ENCODE results near the gene ANKRD53.

Gene ANKRD53

DNA sequence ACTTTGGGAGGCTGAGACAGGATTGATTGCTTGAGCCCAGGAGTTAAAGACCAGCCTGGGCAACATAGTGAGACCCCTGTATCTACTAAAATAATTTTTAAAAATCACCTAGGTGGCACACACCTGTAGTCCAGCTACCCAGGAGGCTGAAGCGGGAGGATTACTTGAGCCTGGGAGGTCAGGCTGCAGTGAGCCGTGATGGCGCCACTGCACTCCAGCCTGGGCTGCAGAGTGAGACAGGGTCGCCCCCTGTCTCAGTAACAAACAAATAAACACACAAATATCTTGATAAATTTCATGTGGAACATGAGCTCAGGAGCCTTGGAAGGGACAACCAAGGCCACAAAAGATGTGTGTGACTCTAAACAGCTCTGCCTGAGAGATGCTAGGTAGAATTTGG is 11.7 kb upstream of the ANKRD53 start:
- DNase-seq: no peak

DNA sequence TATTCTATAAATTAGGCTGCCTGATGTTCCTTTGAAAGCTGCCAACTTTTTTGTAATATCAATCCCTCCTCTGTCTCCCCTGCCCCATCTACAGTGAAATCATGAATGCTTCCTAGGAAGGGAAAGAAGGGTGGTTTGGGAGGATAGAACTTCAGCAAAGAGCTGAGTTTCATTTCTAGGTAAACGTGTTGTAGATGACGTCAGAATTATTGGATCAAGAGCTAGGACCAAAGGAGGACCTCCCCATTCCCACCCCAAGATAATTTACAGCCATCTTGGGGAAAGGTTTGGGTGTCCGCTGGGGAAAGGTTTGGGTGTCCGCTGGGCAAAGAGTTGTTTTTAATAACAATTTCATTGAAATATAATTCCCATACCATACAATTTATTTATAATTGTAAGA is 11.2 kb upstream of the ANKRD53 start:
- no peak for DNase-seq

- DNase-seq: no peak
Measured at GRCh38 chr2:70974592-70974991, 3.8 kb upstream of the ANKRD53 start.

DNA sequence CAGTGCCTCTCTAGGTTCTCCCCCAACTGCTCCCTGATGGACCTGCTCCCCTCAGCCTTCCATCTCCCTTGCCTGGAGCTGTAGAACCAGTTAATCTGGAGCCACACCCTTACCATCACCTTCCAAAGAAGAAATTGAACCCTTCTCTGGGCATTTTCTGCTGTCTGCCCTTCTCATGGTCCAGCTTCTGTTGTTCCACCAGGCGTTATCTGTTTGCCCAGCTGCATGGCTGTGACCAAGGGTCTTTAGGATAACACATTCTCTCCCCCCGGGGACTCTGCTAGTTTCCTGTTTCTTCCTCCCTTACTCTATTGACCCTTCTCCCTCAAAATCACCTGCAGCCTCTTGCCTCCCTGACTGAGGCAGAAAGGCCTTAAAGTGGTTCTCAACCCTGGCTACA is 3.2 kb upstream of the ANKRD53 start:
- DNase-seq: no peak

- DNase-seq: no peak
Measured at GRCh38 chr2:70977605-70978205, 725 bp upstream of the ANKRD53 start.

DNA sequence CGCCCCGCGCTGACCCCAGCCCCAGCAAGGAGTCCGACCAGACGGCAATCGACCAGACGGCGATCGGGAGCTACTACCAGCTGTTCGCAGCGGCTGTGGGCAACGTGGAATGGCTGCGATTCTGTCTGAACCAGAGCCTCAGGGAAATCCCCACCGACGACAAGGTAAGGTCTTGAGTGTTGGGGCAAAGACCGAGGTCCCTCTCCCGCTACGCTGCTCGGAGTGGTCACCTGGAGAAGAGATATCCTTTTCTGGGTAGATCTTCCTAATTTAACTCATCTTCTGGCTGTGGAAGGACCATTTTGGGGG is 704 bp downstream of the ANKRD53 start:
- no peak for DNase-seq

GRCh38 chr2:70979626-70980025 is 1.2 kb downstream of the ANKRD53 start:
- no peak for DNase-seq

- no peak for DNase-seq
Measured at GRCh38 chr2:70981421-70981820, 3.0 kb downstream of the ANKRD53 start.

DNA sequence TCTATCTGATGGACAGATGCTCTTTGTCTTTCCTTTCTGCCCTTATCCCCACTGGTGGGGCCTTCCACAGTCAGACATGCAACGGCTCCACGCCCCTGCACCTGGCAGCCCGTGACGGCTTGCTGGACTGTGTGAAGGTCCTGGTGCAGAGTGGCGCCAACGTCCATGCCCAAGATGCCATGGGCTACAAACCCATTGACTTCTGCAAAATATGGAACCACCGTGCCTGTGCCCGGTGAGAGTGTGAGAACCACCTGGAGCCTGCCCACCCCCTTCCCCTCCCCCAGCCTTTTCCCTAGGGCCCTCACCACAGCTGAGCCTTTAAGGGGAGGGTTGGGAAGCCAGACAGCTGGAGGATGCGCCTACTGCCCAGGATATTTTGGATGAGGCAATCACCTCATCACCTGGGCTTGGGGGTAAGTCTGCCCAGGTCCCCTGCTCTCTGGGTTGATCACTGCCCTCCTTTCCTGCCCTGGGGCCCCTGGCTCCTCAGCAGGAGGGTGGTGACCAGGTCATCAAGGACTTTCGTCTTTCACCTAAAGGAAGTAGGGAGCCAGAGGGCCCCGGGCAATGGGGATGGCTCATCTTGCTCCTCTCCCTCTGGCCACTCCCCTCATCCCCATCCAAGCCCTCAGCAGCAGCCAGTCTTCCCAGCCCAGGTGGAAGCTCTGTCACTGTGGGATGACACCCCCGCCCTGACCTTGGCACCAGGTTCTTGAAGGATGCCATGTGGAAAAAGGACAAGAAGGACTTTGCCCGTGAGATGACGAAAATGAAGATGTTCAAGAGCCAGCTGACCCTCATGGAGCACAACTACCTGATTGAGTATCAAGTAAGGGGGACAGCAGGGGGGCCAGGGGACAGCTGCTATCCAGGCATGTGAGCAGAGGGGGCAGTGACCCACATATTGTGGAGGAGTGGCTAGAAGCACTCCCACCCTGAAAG is 3.7 kb downstream of the ANKRD53 start:
- DNase-seq: no peak

GRCh38 chr2:70982971-70983370 is 4.5 kb downstream of the ANKRD53 start:
- no peak for DNase-seq

GRCh38 chr2:70983506-70984227 is 5.2 kb downstream of the ANKRD53 start:
- no peak for DNase-seq

DNA sequence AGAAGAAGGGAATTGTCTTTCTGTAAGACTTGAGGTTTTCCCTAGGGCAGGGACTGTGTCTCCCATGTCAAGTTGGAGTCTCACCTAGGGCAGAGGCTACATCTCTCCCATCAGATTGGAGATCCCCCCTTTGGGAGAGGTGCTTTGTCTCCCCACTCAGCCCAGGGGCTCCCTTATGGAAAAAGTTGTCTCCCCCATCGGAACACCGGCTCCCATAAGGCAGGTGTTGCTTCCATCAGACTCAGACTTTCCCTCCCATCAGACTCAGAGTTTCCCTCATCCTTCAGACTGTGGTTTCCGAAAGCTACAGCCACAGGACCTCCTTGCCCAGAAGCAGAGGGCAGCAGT is 5.8 kb downstream of the ANKRD53 start:
- DNase-seq: no peak

GRCh38 chr2:70984576-70985282 is 6.3 kb downstream of the ANKRD53 start:
- DNase-seq: no peak

- DNase-seq: no peak
Measured at GRCh38 chr2:70985283-70985688, 6.9 kb downstream of the ANKRD53 start.

DNA sequence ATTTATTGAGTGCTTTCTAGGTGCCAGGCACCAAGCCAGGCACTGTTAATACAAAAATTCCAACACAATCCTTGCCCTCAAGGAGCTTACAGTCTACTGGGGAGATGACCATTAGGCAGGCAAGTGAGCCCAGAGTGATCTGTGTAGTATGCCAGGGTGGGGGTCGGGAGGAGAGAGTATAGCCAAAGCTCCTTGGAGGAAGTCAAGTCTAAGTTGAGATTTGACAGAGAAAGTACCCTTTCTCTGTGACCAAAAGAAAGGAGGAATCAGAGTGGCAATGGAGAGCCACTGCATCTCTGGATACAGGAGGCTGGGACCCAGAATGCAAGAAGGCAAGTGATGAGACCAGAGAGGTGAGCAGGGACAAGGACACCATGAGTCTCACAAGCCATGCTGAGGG is 7.5 kb downstream of the ANKRD53 start:
- no peak for DNase-seq

- DNase-seq: no peak
Measured at GRCh38 chr2:70986499-70987189, 8.2 kb downstream of the ANKRD53 start.

- DNase-seq: no peak
Measured at GRCh38 chr2:70987386-70987785, 9.0 kb downstream of the ANKRD53 start.

DNA sequence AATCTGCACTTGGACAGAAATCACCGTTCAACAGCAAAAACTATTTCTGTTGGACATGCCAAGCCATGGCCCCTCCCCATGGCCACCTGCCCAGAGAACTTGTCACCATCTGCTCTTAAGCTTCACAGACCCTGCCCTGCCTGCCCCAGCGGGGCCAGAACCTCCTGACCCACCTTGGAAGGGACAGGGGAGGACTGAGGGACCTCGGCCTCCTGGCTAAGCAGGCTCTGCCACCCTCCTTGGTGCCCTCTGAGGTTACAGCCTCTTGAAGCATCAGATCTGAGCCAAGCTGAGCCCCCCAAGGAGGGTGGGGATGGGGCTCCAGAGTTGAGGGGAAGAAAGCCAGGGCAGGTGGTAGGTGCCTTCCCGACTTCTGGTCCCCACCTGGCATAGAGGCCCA is 9.7 kb downstream of the ANKRD53 start:
- no peak for DNase-seq

- DNase-seq: no peak
Measured at GRCh38 chr2:70988726-70989648, 10.6 kb downstream of the ANKRD53 start.

DNA sequence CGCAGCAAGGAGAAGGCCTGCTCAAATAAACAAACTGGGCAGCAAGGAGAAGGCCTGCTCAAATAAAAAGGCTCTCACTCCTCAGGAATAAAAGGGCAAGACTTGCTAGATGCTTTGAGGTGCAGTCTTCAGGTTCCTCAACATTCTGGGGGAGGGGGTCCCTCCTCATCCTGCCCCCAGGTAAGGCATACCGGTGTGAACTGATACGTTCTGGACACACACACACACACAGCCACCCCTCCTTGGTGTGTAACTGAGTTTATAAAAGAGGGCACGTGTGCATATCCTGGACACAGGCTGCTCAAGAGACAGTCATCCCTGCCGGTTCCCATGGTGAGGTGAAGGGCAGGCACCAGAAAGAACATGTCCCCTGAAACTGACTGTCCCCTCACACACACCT is 11.8 kb downstream of the ANKRD53 start:
- no peak for DNase-seq

DNA sequence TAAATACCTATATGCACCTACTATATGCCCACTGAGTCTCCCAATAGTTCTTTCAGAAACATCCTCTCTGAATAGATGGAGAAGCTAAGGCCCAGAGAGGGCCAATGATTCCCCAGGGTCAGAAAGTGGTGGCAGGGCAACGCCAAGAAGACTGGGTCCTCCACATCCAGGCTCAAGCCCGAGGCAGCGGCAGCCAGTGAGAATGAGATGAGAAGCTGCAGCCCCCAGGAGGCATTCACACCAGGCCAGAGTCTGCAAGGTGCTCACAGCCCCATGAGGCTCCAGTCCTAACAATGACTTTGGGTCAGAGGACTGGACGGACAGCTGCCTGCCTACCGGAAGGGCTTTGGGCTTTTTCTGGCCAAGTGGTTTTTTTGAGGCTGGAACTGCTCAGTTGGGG is 12.7 kb downstream of the ANKRD53 start:
- DNase-seq: no peak

DNA sequence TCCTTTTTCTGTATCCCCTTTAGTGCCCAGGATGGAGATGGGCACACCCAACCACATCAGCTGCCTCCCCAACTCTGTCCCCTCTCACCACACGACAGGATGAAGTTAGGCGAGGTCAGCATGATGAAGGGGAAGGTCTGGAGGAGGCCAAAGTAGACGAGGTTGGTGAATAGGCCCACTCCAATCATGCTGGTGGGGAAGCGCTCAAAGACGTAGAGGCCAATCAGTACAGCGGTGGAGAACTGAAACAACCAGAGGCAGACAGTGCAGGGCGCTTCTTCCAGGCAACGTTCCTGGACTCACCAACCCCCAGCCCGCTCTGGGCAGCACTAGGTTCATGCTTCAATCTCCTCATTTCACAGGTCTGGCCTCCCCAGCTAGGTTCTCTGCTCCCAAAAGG is 13.3 kb downstream of the ANKRD53 start:
- DNase-seq: no peak
